Measurements from ENCODE around the gene HCFC1.

Gene HCFC1

DNA sequence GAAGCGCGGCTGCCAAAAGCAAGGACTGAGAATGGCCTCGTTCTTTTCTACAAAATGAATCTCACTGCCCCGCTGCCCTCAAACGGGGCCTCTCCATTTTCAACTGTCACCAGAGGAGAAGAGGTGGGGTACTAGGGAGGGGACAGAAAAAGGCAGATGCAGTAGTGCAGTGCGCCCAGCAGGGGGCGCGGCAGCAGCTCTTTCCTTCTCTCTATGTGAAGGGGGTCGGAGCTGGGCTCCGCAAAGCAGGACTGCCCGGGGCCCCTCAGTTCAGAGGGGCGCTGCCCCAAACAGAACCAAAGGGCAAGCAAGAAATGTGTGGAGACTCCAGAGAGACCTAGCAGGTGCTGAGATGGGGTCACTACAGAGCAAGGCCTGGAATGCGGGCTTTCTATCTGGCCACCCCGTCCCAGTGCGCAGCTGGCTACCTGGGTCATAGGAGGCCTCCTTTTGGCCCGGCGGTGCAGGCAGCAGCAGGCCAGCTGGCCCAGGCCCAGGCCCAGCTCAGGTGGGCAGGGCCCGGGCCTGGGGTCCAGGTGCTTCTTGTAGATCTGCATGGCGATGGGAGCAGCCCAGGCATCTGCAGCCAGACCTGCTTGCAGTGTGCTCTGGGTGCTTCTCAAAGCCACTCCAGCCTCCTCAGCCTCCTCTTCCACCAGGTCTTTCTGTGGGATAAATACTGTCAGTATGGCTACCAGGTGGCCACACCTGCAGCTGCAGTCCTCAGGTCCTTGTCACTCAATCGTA lies 42.2 kb upstream of the HCFC1 start:
- DNase-seq (ENCODE audit: extremely low spot score) = peak; percentile 78
- TF ChIP-seq SUZ12 (IDR thresholded peaks at IDR 0.05) = no peak
- TF ChIP-seq BHLHE40 (IDR thresholded peaks at IDR 0.05; ENCODE audit: borderline replicate concordance) = no peak
- no peak for TF ChIP-seq FOXM1 (IDR thresholded peaks at IDR 0.05; ENCODE audit: borderline replicate concordance)
- TF ChIP-seq FOXA1 (IDR thresholded peaks at IDR 0.05) = no peak
- no peak for TF ChIP-seq L3MBTL2 (conservative IDR thresholded peaks at IDR 0.05)
- TF ChIP-seq LEF1 (IDR thresholded peaks at IDR 0.05; ENCODE audit: borderline replicate concordance) = no peak
- TF ChIP-seq ELF4 (IDR thresholded peaks at IDR 0.05) = no peak
- no peak for TF ChIP-seq SP1 (IDR thresholded peaks at IDR 0.05)
- ChIA-PET CTCF (interaction anchor here (1.0 to 3.0 kb wide), 15 partner anchors 8 to 312 kb away, joined by 3 to 13 read pairs (median 6); partner anchors contain the start of genes HCFC1 and TMEM187), POLR2A (interaction anchor here (1.8 kb wide), 1 partner anchor 40 kb away, joined by 5 read pairs; no protein-coding TSS in a partner anchor)

DNA sequence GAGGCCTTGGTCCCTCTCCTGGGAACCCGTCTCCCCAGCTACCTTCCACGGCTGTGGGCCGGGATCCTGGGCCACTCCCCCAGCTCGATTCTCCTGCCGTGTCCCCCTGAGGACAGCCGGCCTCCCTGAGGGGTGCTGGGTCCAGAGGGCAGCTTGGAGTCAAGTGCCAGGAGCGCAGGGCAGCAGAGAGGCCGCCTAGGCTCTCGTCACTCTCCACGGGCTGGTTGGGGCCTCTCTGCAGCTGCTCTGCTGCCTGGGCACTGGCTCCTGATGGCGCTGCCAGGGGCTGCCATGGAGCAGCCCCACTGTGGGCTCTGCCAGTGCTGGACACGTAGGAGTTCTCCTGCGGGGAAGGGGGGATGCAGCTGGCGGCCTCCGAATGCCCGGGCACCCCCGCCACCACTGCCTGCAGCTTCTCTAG lies 41.4 kb upstream of the HCFC1 start:
- ChIA-PET CTCF (interaction anchor here (0.8 to 3.0 kb wide), 17 partner anchors 9 to 361 kb away, joined by 3 to 13 read pairs (median 4); partner anchors contain the start of genes HCFC1 and TMEM187), POLR2A (interaction anchor here (0.7 to 1.8 kb wide), 3 partner anchors 39 to 85 kb away, joined by 3 to 7 read pairs (median 5); partner anchors contain the start of gene HCFC1)
- TF ChIP-seq SP1 (IDR thresholded peaks at IDR 0.05) (no peak), ARNT (IDR thresholded peaks at IDR 0.05) (no peak), LEF1 (IDR thresholded peaks at IDR 0.05; ENCODE audit: borderline replicate concordance) (no peak), ZNF384 (IDR thresholded peaks at IDR 0.05) (no peak)
- DNase-seq (ENCODE audit: extremely low spot score) = no peak

GRCh38 chrX:154012336-154012991 lies 40.8 kb upstream of the HCFC1 start:
- TF ChIP-seq SUZ12 (IDR thresholded peaks at IDR 0.05) = no peak
- no peak for TF ChIP-seq CTBP1 (IDR thresholded peaks at IDR 0.05; ENCODE audit: borderline replicate concordance)
- TF ChIP-seq LEF1 (IDR thresholded peaks at IDR 0.05; ENCODE audit: borderline replicate concordance) = no peak
- TF ChIP-seq ELF4 (IDR thresholded peaks at IDR 0.05) = no peak
- no peak for TF ChIP-seq BHLHE40 (IDR thresholded peaks at IDR 0.05; ENCODE audit: borderline replicate concordance)
- TF ChIP-seq SP1 (IDR thresholded peaks at IDR 0.05) = no peak
- DNase-seq (ENCODE audit: extremely low spot score) = no peak
- CTCF ChIA-PET = interaction anchor here (0.8 to 3.0 kb wide), 14 partner anchors 9 to 361 kb away, joined by 3 to 13 read pairs (median 4); partner anchors contain the start of genes HCFC1 and TMEM187
- POLR2A ChIA-PET = interaction anchor here (0.7 to 1.8 kb wide), 4 partner anchors 8 to 84 kb away, joined by 3 to 7 read pairs (median 4); partner anchors contain the start of gene HCFC1

DNA sequence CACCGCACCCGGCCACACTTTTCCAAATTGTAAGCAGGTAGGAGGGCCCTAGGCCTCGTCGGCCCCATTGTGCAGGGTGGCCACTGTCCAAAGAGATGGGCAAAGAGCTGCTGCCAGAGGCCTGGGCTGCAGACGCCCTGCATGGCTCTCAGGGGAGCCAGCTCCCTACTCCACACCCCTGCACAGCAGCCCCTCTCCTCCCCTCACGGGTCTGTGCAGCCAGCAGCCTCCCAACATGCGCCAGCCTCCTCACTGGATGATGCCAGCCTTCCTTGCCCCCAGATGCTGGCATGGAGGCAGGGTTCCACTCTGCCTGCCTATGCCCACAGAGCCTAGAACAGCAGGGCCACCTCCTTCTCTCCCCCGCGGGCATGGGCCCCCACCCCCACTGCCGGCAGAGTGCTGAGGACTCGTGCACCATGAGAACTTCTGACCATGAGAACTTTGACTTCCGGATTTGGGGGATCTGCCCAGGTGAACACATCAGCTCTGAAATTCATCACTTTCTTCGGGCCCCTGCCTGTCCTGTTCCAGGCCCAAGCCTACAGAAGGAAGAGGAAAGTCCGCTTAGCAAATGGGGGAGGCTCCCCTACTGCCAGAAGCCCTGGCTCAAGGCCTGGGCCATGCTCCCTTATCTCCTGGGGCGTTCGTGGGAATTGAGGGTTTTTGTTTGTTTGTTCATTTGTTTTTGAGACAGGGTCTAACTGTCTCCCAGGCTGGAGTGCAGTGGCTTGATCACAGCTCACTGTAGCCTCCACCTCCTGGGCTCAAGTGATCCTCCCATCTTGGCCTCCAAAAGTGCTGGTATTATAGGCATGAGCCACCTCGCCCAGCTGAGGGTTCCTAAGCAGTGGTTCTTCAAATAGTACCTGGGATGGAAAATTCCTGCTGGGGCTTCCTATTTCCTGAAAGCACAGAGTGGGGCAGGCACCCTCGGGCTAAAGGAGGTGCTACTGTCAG lies 40.0 kb upstream of the HCFC1 start:
- ChIA-PET POLR2A (interaction anchor here (1.0 kb wide), 1 partner anchor 9 kb away, joined by 3 read pairs; no protein-coding TSS in a partner anchor), CTCF (interaction anchor here (1.6 to 2.7 kb wide), 2 partner anchors 18 to 26 kb away, joined by 4 to 13 read pairs; no protein-coding TSS in a partner anchor)
- no peak for DNase-seq (ENCODE audit: extremely low spot score)
- no peak for TF ChIP-seq SUZ12 (IDR thresholded peaks at IDR 0.05)
- no peak for TF ChIP-seq ELF4 (IDR thresholded peaks at IDR 0.05)
- no peak for TF ChIP-seq L3MBTL2 (conservative IDR thresholded peaks at IDR 0.05)
- TF ChIP-seq SP1 (IDR thresholded peaks at IDR 0.05) = no peak
- no peak for TF ChIP-seq NFRKB (IDR thresholded peaks at IDR 0.05)
- no peak for TF ChIP-seq ZNF384 (IDR thresholded peaks at IDR 0.05)
- no peak for TF ChIP-seq BHLHE40 (IDR thresholded peaks at IDR 0.05; ENCODE audit: borderline replicate concordance)
- no peak for TF ChIP-seq TARDBP (IDR thresholded peaks at IDR 0.05)
- no peak for TF ChIP-seq FOXA1 (IDR thresholded peaks at IDR 0.05)
- no peak for TF ChIP-seq ARNT (IDR thresholded peaks at IDR 0.05)
- TF ChIP-seq FOXM1 (IDR thresholded peaks at IDR 0.05; ENCODE audit: borderline replicate concordance) = no peak
- no peak for TF ChIP-seq PKNOX1 (IDR thresholded peaks at IDR 0.05)
- no peak for TF ChIP-seq FOXK2 (IDR thresholded peaks at IDR 0.05)
- TF ChIP-seq HDGF (IDR thresholded peaks at IDR 0.05; ENCODE audit: borderline replicate concordance) = no peak
- TF ChIP-seq LEF1 (IDR thresholded peaks at IDR 0.05; ENCODE audit: borderline replicate concordance) = no peak
- TF ChIP-seq CTBP1 (IDR thresholded peaks at IDR 0.05; ENCODE audit: borderline replicate concordance) = no peak

DNA sequence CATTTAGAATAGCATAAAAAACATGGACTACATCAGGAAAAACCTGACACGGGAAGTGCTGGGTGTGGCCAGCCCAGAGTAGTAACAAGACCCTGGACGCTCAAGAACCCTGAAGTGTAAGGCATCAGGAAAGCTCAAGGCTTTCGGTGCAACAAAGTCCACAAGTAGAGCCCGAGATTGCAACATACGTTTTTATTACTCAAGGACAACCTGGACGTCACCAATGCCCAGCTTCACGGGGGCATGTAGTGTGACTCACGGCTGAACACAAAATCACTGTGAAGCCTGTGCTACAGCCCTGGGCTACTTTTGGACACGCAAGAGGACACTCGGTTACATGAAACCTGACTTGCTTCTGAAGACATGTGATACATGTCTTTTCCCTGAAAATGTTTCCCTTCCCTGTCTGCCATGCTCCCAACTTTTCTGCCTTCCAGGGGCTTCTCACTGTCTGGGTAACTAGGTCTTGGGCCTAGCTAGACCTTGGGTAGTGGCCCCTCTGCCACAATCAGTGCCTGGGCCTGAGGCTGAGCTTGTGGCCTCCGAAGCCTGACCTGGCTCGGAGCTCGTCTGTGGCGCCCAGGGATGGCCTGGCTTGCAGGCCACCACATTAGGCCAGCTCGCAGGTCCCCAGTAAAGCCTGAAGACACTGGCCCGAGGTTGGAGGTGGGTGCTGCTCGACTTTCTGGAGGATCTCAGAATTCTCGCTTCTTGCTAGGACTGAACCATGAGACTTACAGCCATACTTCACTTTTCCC lies 38.9 kb upstream of the HCFC1 start:
- POLR2A ChIA-PET = interaction anchor here (0.9 kb wide), 1 partner anchor 15 kb away, joined by 3 read pairs; no protein-coding TSS in a partner anchor
- TF ChIP-seq L3MBTL2 (conservative IDR thresholded peaks at IDR 0.05) (no peak), SP1 (IDR thresholded peaks at IDR 0.05) (no peak), ZNF384 (IDR thresholded peaks at IDR 0.05) (no peak), FOXA1 (IDR thresholded peaks at IDR 0.05) (no peak), LEF1 (IDR thresholded peaks at IDR 0.05; ENCODE audit: borderline replicate concordance) (no peak), ELF4 (IDR thresholded peaks at IDR 0.05) (no peak), BHLHE40 (IDR thresholded peaks at IDR 0.05; ENCODE audit: borderline replicate concordance) (no peak), FOXK2 (IDR thresholded peaks at IDR 0.05) (no peak), PKNOX1 (IDR thresholded peaks at IDR 0.05) (no peak), FOXM1 (IDR thresholded peaks at IDR 0.05; ENCODE audit: borderline replicate concordance) (no peak), SUZ12 (IDR thresholded peaks at IDR 0.05) (no peak), NFRKB (IDR thresholded peaks at IDR 0.05) (no peak), ARNT (IDR thresholded peaks at IDR 0.05) (no peak)
- no peak for DNase-seq (ENCODE audit: extremely low spot score)
- CTCF ChIA-PET = no interaction called here
